ENCODE measurements around the gene LRP2BP.

DNA sequence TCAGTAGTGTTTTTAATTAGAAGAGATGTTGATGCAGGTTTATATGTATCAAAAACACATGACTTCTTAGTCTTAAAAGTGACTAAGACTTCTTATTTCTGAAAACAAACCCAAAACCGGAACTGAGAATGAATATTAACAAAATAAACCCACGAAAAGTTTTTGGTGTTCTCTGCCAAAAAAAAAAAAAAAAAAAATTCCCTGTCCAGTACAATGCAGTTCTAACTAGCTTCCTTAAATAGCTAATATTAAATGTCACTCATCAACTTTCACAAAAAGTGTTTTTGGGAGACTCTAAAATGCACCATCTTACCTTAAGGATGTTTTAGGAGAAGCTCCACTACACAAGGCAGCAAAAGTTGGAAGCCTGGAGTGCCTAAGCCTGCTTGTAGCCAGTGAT lies 2.9 kb upstream of the LRP2BP start:
- TF ChIP-seq, protein P1, sequence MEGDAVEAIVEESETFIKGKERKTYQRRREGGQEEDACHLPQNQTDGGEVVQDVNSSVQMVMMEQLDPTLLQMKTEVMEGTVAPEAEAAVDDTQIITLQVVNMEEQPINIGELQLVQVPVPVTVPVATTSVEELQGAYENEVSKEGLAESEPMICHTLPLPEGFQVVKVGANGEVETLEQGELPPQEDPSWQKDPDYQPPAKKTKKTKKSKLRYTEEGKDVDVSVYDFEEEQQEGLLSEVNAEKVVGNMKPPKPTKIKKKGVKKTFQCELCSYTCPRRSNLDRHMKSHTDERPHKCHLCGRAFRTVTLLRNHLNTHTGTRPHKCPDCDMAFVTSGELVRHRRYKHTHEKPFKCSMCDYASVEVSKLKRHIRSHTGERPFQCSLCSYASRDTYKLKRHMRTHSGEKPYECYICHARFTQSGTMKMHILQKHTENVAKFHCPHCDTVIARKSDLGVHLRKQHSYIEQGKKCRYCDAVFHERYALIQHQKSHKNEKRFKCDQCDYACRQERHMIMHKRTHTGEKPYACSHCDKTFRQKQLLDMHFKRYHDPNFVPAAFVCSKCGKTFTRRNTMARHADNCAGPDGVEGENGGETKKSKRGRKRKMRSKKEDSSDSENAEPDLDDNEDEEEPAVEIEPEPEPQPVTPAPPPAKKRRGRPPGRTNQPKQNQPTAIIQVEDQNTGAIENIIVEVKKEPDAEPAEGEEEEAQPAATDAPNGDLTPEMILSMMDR (conservative IDR thresholded peaks at IDR 0.05): no peak
- no peak for TF ChIP-seq ZFX (IDR thresholded peaks at IDR 0.05)

Data from C4-2B (cell line).